ENCODE measurements around the gene NDEL1.

The NDEL1 gene

GRCh38 chr17:8479431-8479947, 43.8 kb downstream of the NDEL1 start:
- no peak for DNase-seq (ENCODE audit: low read depth)

GRCh38 chr17:8480011-8480976, 44.6 kb downstream of the NDEL1 start:
- DNase-seq (ENCODE audit: low read depth) = no peak

DNA sequence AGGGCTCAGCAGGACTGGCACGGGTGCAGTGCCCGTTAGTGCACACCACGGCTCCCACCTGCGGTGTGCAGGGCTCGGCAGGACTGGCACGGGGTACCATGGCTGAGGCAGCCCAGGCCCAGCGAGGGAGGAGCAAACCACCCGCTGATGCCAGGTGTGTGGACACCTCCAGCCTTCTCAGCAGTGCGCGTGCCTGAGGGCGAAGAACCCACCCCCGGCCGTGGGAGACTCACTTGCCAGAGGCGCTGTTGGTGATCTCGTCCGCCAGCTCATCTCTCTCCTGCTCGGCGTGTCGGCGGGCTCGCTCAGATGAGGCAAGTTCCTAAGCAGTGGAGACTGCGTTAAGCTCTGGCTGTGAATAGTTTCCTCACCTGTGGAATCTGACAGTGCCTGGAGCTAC, 45.4 kb downstream of the NDEL1 start:
- DNase-seq (ENCODE audit: low read depth) = no peak

- DNase-seq (ENCODE audit: low read depth) = no peak
Measured at GRCh38 chr17:8481703-8482102, 46.0 kb downstream of the NDEL1 start.

DNA sequence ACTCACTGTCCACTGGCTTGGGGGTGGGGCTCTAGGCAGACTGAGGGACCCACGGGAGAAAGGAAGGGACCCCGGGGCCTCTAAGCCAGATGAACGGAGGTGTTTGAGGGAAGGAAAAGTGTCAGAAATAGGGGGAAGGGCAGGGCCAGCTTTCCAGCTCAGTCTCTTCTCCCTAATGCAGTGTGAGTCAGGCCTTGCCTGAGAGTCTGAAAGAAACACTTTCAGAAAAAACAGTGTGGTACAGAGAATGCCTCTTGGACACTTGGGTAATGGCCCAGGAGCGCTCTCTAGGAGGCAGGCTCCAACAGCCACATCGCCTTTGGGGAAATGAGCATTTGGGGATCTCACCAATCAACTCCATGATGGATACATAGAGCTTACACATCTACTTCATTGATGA, 46.9 kb downstream of the NDEL1 start:
- DNase-seq (ENCODE audit: low read depth) = no peak

GRCh38 chr17:8484465-8484864, 48.8 kb downstream of the NDEL1 start:
- no peak for DNase-seq (ENCODE audit: low read depth)

DNA sequence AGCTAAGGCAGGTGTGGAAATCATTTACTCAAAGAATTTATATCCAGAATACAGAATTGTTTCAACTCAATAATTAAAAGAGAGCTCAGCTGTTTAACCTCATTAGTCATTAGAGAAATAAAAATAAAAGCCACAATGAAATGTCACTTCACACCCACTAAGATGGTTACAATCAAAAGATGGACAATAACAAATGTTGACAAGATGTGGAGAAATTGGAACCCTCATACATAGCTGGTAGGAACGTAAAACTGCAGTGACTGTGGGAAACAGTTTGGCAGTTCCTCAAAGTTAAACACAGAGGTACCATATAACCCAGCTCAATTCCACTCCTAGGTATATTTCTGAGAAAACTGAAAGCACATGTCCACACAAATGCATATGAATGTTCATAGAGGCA, 49.8 kb downstream of the NDEL1 start:
- DNase-seq (ENCODE audit: low read depth) = no peak

DNA sequence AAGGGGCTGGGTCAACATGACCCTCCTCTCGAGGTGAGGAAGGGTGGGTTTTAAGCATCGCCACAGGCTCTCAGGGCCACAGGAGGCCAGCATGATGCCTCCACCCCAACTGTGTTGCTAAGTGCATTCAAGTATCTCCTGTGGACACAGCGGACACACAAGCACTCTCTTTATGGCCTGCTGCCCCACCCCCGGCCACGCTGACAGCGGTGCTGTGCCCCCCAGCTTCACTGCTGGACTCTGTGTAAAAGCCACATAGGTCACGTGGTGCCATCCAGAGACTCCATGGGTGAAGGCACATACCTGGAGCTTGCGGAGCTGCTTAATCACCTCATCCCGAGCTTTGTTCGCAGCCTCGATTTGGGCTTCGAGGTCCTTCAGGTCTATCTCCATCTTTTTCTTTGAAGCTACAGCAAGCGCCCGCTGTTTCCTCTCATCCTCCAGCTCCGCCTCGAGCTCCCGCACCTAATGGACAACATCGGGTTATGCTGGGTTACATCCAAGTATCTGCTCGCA, 51.5 kb downstream of the NDEL1 start:
- no peak for DNase-seq (ENCODE audit: low read depth)

GRCh38 chr17:8487743-8488142, 52.1 kb downstream of the NDEL1 start:
- no peak for DNase-seq (ENCODE audit: low read depth)

- no peak for DNase-seq (ENCODE audit: low read depth)
Measured at GRCh38 chr17:8488491-8488890, 52.8 kb downstream of the NDEL1 start.

DNA sequence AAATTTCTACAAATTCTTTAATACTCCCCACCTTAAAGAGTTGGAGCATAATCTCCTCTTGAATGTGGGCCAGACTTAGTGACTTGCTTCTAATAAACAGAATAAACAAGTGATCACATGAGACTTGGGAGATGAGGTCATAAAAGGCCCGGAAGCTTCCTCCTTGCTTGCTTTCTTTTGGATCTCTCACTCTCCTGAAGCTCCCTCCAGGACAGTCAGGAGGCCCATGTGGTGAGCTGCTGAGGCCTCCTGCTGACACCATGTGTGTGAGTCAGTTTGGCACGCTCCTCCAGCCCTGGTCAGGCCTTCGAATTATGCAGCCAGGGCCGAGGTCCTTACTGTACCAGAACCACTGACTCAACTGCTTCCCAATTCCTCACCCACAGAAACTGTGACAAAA, 53.2 kb downstream of the NDEL1 start:
- DNase-seq (ENCODE audit: low read depth) = no peak

DNA sequence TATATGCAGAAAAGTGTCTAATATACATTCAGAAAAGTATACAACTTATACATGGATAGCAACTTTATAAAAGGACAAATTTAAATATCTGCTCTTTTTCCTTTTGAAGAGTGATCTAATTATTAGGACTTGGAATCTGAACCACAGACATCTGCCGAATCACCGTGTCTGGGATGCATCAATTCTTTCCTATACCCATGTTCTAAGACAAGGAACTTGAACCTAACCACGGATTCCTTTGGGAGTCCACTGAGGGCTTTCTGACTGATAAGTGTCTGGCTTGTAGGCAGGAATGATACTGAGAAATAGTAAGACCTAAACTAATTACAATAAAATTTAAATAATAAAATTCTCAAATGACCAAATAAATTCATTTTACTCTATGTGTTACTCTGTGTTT, 54.2 kb downstream of the NDEL1 start:
- no peak for DNase-seq (ENCODE audit: low read depth)

DNA sequence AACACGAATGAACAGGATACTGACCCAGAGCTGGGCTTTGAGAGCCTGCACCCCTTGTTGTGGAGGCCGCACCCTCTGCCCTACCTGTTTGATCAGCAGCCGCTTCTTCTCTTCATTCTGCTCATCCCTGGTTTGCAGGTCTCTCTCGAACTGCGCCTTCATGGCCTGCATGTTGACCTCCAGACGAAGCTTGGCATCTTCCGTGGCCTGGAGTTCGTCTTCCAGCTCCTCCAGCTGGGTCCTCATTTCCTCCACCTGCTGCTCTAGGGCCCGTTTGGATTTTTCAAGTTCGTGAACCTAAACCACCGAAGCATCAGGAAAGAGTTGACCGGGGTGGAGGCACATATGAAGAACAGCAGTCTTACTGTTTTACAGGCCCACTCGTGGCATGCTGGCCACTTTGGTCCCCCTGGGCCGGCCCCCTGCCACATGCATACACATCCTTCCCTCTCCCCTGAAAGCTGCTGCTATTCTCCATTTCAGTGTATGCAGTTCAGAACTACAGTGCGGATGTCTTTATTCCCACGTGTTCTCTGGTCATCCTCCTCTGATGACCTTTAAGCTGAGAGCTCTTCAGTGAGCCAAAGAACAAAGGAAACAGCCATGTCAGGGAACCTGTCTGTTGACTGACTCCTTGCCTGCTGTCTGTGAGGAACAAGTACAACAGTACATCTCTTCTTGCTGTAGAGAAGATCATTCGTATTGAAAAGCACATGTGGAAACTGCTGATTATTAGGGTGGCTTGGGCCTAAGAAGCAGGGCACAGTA, 54.8 kb downstream of the NDEL1 start:
- DNase-seq (ENCODE audit: low read depth) = no peak

DNA sequence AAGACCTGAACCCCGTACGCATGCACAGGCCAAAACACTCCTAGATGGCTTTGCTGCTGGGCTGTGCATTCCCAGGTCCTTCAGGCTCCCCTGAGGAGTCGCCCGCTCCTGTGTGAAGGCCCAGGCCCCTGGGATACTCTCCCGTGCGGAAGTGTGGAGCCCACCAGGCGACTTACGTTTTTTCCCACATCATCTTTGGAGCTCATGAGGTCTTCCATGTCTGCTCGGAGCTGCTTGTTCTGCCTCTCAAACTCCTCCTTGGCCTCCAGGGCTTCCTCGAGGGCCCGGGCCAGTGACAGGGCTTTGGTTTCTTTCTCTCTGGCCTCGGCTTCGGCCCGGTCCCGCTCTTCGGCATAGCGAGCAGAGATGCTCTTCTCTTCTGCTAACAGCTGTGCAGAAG, 56.4 kb downstream of the NDEL1 start:
- no peak for DNase-seq (ENCODE audit: low read depth)

DNA sequence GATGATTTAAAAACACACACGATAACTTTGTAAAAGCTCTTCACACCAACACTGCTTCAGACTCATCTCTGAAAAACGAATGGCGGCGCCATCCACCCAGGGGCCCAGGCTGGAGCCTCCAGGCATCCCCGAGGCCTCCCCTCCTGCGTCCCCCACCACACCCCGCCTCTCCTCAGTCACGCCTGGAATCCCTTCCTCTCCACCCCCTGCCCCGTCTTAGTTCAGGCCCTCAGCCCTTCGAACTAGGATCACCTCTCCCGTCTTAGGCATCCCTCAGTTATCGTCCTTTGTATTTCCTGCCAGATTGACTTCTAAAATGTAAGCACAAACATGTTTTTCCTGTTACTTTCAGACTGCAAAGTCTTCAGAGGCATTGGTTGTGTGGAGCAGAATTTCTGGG, 58.3 kb downstream of the NDEL1 start:
- DNase-seq (ENCODE audit: low read depth) = no peak

- no peak for DNase-seq (ENCODE audit: low read depth)
Measured at GRCh38 chr17:8494506-8495111, 58.9 kb downstream of the NDEL1 start.

GRCh38 chr17:8496081-8496480, 60.4 kb downstream of the NDEL1 start:
- no peak for DNase-seq (ENCODE audit: low read depth)

GRCh38 chr17:8499171-8499570, 63.5 kb downstream of the NDEL1 start:
- DNase-seq (ENCODE audit: low read depth) = no peak

- no peak for DNase-seq (ENCODE audit: low read depth)
Measured at GRCh38 chr17:8499614-8500013, 63.9 kb downstream of the NDEL1 start.

GRCh38 chr17:8500609-8501008, 64.9 kb downstream of the NDEL1 start:
- DNase-seq (ENCODE audit: low read depth) = no peak

- no peak for DNase-seq (ENCODE audit: low read depth)
Measured at GRCh38 chr17:8502126-8502525, 66.4 kb downstream of the NDEL1 start.

DNA sequence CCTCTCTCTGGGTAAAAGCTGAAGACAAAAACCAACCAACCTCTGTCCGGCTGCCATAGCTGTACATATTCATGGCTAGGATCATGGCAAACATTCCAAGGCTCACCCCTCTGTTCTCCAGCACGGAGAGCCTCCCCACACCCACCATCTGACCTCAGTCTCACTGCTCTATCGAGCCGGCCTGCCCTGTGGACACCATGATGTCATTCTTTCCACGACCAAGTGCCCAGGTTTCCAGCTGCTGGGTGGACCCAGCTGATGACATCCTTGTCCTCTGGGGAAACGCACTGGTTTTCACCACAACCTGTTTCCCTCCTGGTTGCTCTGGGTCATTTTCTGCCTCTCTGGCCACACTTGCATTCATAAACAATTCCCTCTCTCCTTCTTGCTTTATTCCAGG, 67.7 kb downstream of the NDEL1 start:
- DNase-seq (ENCODE audit: low read depth) = no peak
